ENCODE data around the gene GNAI2. TPM values are rescaled to one million over a fixed set of nuclear protein-coding genes. Genes with fewer than 3 reads are reported as not detected.

Gene GNAI2
- total RNA-seq, 3 donors from 2014 or later: 47.0 to 190 (median 96.4) TPM

DNA sequence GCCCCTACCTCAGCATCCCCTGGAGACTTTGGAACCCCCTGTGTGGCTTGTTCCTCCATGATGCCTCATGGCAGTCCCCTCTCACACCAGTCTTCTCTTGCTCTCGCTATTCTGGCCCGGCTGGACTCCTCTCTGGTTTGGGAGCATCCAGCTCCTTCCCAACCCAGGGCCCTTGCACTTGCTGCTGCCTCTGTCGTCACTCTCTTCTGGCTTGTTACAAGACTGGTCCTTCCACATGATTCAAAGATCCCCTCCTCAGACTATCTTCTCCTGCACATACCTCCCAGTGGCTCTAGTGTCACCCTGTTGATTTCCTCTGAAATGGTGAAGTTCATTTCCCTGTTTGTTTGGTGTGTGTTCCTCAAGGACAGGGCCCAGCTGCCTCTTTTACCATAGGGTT is 6.5 kb upstream of the GNAI2 start:
- no peak overlapping the region for H3K4me3 ChIP-seq
- TF ChIP-seq, protein P1, sequence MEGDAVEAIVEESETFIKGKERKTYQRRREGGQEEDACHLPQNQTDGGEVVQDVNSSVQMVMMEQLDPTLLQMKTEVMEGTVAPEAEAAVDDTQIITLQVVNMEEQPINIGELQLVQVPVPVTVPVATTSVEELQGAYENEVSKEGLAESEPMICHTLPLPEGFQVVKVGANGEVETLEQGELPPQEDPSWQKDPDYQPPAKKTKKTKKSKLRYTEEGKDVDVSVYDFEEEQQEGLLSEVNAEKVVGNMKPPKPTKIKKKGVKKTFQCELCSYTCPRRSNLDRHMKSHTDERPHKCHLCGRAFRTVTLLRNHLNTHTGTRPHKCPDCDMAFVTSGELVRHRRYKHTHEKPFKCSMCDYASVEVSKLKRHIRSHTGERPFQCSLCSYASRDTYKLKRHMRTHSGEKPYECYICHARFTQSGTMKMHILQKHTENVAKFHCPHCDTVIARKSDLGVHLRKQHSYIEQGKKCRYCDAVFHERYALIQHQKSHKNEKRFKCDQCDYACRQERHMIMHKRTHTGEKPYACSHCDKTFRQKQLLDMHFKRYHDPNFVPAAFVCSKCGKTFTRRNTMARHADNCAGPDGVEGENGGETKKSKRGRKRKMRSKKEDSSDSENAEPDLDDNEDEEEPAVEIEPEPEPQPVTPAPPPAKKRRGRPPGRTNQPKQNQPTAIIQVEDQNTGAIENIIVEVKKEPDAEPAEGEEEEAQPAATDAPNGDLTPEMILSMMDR (IDR thresholded peaks at IDR 0.05): no peak
- ATAC-seq (no peak), DNase-seq (no peak)
- intact Hi-C loops (cut with DNase I, micrococcal nuclease): loop anchor here (5.0 to 10.0 kb wide), 2 partner anchors 37 to 45 kb away; partner anchors contain the start of genes GNAT1 (in 1 of the 2) and LSMEM2 (in 1 of the 2)
- peaks cover 12% of the 10 kb centered on the region for H3K4me1 ChIP-seq (ENCODE audit: low read depth)
- no peaks in the 10 kb centered on the region for H3K36me3 ChIP-seq (ENCODE audit: low read depth)
- H3K9me3 ChIP-seq: no peaks in the 10 kb centered on the region

DNA sequence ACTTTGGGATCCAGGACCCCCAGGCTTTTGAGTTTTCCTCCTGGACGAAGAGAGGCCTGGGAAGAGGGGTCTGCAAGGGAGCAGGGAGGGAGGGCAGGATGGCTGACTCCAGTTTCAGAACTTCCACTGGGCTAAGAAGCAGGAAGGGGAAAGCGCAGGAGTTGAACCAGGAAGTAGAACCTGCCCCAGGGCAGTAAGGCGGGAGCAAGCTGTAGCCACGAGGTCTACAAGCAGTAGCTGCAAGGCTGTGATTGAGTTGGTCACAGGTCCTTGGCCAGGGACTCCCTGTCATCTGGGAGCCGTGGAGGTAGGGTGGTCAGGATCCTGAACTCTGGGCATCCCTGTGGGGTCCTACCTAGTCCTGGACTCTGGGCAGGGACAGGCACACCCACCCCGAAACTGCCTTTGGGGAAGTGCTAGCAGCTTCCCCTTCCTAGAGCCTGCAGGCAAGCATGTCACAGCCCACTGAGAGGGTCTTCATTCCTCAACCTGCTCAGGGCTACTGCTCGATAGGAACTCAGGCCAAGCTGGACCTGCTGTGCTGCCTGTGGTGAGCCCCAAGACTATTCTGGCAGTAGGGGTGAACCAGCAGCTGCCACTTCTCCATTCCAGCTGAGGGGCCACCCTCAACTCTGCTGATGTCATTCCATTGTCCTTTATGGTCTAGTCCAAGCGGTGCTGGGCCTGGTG is 5.8 kb upstream of the GNAI2 start:
- intact Hi-C loops (cut with DNase I, micrococcal nuclease): no loop called here
- Histone ChIP-seq H3K4me3 (no peak overlapping the region), H3K4me1 (ENCODE audit: low read depth) (peaks cover 16% of the 10 kb centered on the region), H3K9me3 (no peaks in the 10 kb centered on the region), H3K36me3 (ENCODE audit: low read depth) (no peaks in the 10 kb centered on the region)
- TF ChIP-seq, protein P1 (IDR thresholded peaks at IDR 0.05): no peak
- no peak for ATAC-seq
- no peak for DNase-seq

DNA sequence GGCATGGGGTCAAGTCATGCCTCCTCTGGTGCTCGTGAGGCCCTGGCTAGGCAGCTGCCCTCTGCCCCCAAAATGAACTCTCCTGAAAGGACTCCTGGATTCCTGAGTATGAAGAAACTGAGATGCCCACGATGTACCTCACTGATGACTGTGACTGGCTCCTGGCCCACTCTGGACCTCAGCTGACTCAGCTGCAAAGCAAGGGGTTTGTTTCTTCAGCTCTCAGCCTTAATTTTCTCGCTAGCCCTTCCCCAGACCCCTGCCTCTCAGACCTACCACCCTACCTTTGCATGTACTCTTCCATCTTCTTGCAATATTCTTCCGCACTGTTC is 5.2 kb upstream of the GNAI2 start:
- peaks cover 17% of the 10 kb centered on the region for H3K4me1 ChIP-seq (ENCODE audit: low read depth)
- TF ChIP-seq, protein P1 (IDR thresholded peaks at IDR 0.05): no peak
- no peak for DNase-seq
- intact Hi-C loops (cut with DNase I, micrococcal nuclease): no loop called here
- H3K9me3 ChIP-seq: no peaks in the 10 kb centered on the region
- no peaks in the 10 kb centered on the region for H3K36me3 ChIP-seq (ENCODE audit: low read depth)
- no peak overlapping the region for H3K4me3 ChIP-seq
- no peak for ATAC-seq

DNA sequence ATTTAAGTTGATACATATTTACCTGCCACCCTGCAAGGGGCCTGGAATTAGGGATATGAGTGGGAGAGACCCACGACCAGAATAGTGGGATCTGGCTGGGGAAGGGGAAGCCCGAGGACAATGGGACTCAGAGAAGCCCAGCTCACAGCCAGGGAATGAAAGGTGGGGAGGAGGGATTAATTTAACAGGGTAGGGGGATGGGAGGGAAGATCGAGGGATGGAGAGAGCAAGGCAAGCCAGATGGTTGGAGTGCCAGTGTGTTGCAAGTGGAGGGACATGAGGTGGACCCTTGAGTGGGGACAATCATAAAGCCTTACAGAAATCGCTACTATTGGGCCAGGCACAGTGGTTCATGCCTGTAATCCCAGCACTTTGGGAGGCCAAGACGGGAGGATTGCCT is 4.4 kb upstream of the GNAI2 start:
- no peaks in the 10 kb centered on the region for H3K36me3 ChIP-seq (ENCODE audit: low read depth)
- no peaks in the 10 kb centered on the region for H3K9me3 ChIP-seq
- ATAC-seq: no peak
- peaks cover 11% of the 10 kb centered on the region for H3K4me1 ChIP-seq (ENCODE audit: low read depth)
- TF ChIP-seq, protein P1 (IDR thresholded peaks at IDR 0.05): no peak
- intact Hi-C loops (cut with DNase I, micrococcal nuclease): no loop called here
- no peak for DNase-seq
- no peak overlapping the region for H3K4me3 ChIP-seq

DNA sequence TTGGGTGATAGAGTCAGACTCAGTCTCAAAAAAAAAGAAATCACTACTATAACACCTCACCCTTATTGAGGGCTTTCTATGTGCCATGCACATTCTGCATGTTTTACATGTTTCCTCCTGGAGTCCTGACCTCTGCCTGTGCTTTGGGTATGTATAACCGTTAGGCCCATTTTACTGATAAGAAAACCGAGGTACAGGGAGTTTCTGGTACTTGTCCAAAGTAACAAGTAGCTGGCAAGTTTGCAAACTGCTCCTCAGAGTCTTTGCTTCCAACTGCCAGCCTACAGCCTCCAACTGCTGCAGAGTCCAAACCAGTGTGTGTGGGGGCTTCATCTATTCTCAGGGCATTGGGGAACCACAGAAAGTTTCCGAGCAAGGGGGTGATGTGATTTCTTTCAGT is 3.7 kb upstream of the GNAI2 start:
- no peak for DNase-seq
- intact Hi-C loops (cut with DNase I, micrococcal nuclease): no loop called here
- H3K4me3 ChIP-seq: no peak overlapping the region
- H3K4me1 ChIP-seq (ENCODE audit: low read depth): peaks cover 10% of the 10 kb centered on the region
- H3K36me3 ChIP-seq (ENCODE audit: low read depth): no peaks in the 10 kb centered on the region
- TF ChIP-seq, protein P1 (IDR thresholded peaks at IDR 0.05): no peak
- no peak for ATAC-seq
- H3K9me3 ChIP-seq: no peaks in the 10 kb centered on the region

DNA sequence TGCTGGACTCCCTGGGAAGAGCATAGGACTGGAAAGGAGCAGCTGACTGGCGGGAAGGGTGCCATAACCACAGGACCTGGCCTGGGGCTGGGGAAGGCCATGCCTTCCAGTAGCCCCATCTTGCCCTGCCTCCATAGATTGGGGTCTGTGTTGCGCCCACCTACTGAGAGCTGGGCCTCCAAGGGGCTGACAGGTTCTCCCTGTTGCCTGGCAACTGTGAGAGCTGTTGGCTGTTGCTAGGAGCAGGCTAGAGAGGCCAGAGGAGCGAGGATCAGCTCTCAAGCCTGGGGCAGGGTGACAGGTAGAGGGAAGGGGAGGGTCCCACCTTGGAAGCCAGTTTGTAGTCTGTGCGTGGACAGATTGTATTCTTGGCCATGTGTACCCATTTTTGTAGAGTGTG is 2.8 kb upstream of the GNAI2 start:
- Histone ChIP-seq H3K36me3 (ENCODE audit: low read depth) (no peaks in the 10 kb centered on the region), H3K4me1 (ENCODE audit: low read depth) (peaks cover 17% of the 10 kb centered on the region), H3K9me3 (no peaks in the 10 kb centered on the region), H3K4me3 (no peak overlapping the region)
- intact Hi-C loops (cut with DNase I, micrococcal nuclease): no loop called here
- no peak for DNase-seq
- no peak for ATAC-seq
- TF ChIP-seq, protein P1 (IDR thresholded peaks at IDR 0.05): no peak
